ENCODE data around the gene MYORG.
"Not testable (repeated sequence)": the region's sequence is repeated elsewhere in the genome, so short reads cannot be mapped to it uniquely, and the experiment has no call there.

The MYORG gene

GRCh38 chr9:34338079-34338478 lies 38.6 kb downstream of the MYORG start:
- not testable (repeated sequence) for H3K27ac ChIP-seq; DNase-seq (ENCODE audit: low read depth, low spot score)

DNA sequence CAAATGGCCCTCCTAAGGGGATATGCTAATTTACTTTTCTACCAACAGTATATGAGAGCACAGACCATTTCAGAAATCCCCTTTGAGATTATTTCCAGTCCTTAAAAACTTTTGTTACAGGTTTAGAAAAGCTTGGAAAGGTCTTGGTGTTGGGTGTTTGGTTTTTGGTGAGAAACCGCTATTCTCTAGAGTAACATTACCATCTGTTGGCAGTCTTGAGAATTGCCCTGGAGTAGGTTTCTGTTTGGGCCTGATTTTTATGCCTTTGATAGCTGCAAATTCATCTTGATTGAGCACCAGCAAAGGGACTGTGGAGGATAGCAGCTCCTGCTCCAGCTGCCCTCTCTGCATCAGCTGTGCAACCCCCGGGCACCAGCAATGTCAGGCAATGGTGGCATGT lies 39.3 kb downstream of the MYORG start:
- H3K27ac ChIP-seq: no peak overlapping the region
- no peak for DNase-seq (ENCODE audit: low read depth, low spot score)

DNA sequence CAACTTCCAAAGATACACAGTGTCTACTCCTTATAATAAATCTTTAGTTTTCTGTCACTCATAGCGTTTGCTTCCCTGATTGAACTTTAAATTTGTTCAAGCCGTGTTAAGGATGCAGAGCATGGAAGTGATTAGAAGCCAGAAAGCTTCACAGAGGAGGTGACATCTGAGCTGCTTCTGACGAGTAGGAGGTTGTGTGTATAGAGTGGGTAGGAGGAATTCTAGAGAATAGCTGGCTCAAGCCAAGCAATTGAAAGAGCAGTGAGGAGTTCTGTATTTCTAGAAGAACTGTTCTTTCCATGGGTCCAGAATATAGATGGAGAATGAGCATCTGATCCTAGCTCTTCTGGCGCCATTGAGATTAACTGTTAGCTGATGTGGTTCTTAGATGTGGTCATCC lies 41.3 kb downstream of the MYORG start:
- DNase-seq (ENCODE audit: low read depth, low spot score): no peak

GRCh38 chr9:34334916-34335315 lies 41.8 kb downstream of the MYORG start:
- H3K27ac ChIP-seq: no peak overlapping the region
- DNase-seq (ENCODE audit: low read depth, low spot score): no peak

More for the DNA sequence above, 41.3 kb downstream of the MYORG start:
- H3K27ac ChIP-seq: no peak overlapping the region

DNA sequence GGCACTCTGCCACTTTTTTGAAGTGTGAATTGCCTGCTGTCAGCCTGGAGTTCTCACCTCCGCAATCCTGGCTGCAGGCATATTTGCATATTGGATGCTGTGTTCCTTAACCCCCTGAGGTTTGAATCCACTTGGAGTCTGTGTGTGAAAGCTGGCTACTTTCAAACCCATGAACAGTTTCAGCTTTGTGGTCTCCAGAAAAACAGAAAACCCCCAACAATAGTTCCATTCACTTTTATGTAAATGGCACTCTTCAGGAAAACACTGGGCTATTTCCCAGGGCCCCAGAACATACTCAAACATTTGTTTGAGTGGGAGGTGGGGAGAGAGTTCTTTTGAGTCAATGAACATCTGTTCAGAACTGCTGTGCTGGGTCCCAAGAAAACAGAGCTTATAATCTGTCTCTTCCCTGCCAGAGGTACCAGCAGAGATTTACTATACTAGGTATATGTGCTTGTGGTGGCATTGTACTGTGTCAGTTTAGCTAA lies 42.3 kb downstream of the MYORG start:
- no peak for DNase-seq (ENCODE audit: low read depth, low spot score)
- H3K27ac ChIP-seq: no peak overlapping the region

- H3K27ac ChIP-seq: no peak overlapping the region
Measured at GRCh38 chr9:34333836-34334235, 42.9 kb downstream of the MYORG start.

DNA sequence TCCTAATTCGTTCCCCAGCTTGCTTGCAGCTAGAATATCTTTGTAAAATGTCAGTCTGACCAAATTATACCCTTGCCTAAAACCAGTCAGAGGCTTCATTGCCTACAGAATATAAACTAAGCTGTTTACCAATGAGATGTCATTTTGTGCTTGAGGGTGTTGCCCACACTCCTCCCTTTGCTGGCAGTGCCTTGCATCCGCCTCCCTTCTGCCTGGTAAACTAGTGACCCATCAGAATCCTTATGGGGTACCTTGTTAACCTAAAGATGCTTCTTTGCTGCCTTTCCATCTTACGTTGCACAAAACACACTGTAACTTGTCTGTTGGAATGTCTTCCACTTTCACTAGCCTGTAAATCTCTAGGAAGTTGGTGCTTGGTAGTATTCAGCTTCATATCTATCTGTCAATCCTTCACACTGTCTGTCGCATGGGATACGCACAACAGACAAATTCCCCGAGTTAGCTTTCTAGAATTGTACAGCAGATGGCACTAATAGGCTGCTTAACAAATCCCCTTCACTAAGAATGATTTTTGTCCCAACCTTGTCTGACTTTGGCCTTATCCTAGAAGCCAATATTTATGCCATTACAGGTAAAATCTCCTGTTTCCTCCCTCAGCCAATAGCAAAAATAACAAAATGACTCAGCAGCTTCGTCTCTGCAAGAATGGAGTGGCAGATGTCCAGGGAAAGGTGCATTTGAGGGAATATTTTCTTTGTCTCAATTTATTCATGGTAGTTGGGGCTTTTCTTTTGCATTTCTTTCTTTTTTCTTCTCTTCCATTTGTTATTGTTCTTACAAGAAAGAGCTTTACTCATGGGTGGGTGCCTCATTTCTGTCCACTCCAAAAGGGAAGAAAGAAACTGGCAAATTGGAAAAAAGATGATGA lies 44.4 kb downstream of the MYORG start:
- DNase-seq (ENCODE audit: low read depth, low spot score): no peak
- H3K27ac ChIP-seq: peak overlapping the region; percentile 22

More at GRCh38 chr9:34333836-34334235, 42.9 kb downstream of the MYORG start:
- no peak for DNase-seq (ENCODE audit: low read depth, low spot score)

DNA sequence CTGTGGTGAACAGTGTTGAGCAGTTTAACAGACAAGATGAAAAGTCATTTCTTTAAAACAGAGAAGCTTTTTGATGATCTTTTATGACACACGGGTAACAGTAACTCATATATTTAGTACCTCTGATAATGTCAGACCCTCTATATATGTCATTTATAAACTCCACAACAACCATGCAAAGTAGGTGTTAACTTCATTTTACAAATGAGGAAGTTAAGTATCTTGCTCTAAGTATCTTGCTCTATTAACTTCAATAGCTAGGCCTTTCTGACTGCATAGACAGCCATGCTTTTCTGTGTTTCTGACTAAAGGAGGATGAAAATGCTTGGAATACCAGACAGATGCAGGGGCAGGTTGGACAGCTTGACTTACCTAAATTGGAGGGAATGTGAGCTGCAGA lies 45.5 kb downstream of the MYORG start:
- no peak overlapping the region for H3K27ac ChIP-seq
- no peak for DNase-seq (ENCODE audit: low read depth, low spot score)

GRCh38 chr9:34328987-34329832 lies 47.5 kb downstream of the MYORG start, which contains the start of the genes KIF24 and NUDT2:
Gene KIF24, minus strand, starts transcription at chr9:34329268. Its CDS starts 17,922 bp downstream, at chr9:34311346.
Gene NUDT2, plus strand, starts transcription at chr9:34329569. Its CDS starts 9,471 bp downstream, at chr9:34339040.
- peak; percentile 99 for DNase-seq (ENCODE audit: low read depth, low spot score)
- H3K27ac ChIP-seq: peak within 1 kb of the TSS; percentile 89

GRCh38 chr9:34328500-34328986 lies 48.2 kb downstream of the MYORG start:
- peak overlapping the region; percentile 89 for H3K27ac ChIP-seq
- DNase-seq (ENCODE audit: low read depth, low spot score): no peak

DNA sequence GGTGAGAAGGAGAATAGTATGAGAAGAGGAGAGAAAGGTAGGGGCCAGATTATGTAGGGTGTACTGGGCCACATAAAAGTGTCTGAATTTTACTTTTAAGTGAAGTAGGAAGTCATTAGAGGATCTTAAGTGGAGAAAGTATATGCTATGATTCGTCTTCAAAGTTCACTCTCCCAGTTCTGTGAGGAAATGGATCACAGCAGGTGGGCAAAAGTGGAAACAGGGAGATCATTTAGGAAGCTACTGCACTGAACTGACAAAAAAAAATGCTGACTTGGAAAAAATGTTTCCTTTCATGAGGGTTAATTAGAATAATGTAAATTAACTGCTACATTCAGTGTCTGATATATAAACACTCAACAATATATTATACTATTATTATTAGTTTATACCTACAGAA lies 50.0 kb downstream of the MYORG start:
- DNase-seq (ENCODE audit: low read depth, low spot score): no peak
- H3K27ac ChIP-seq: no peak overlapping the region

DNA sequence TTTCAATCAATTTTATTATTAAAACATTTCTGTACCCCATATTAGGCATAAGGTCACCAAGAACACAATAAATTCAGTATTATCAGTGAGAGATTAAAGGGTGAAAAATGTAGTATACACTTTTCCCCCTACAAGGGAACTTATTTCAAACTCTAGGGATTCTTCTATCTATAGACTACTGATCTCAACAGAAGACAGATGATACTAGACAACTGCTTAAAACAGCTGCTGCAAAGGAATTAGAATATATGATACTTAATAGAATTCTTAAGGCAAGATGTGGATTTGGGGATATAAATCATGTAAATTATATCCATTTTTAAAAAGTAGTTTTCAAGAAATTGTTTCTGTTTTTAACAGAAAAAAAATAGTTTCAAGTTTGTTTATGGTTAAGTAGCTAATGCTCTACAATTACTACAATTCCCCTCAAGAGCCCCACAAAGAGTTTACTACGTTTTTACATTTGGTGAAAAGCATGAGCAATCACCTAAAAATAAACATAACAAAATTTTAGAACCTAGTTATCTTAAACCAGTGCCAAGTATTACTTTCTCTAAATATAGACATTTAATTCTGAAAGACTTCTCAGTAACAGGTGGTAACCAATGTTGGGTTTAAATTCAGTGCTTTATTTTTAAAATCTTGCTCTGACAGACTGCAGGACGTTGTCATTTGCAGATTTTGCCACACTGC lies 53.7 kb downstream of the MYORG start:
- no peak for DNase-seq (ENCODE audit: low read depth, low spot score)
- no peak overlapping the region for H3K27ac ChIP-seq

GRCh38 chr9:34321451-34321850 lies 55.2 kb downstream of the MYORG start:
- DNase-seq (ENCODE audit: low read depth, low spot score): no peak
- no peak overlapping the region for H3K27ac ChIP-seq

DNA sequence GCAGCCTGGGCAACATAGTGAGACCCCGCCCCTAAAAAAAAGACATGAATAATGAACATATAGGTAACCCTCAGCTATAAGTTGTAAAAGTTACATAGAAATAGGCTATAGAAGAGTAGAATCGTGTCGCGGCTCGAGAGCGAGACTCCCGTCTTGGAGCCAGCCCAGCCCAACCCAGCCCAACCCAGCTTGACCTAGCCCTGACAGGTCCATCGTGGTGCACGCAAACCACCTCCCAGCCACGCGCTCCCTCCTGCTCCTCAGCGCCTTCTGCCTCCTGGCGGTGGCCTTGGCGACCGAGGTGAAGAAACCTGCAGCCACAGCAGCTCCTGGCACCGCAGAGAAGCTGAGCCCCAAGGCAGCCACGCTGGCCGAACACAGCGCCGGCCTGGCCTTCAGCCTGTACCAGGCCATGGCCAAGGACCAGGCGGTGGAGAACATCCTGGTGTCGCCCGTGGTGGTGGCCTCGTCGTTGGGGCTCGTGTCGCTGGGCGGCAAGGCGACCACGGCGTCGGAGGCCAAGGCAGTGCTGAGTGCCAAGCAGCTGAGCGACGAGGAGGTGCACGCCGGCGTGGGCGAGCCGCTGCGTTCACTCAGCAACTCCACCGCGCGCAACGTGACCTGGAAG lies 58.4 kb downstream of the MYORG start:
- no peak for DNase-seq (ENCODE audit: low read depth, low spot score)
- H3K27ac ChIP-seq: no peak overlapping the region

- H3K27ac ChIP-seq: no peak overlapping the region
- no peak for DNase-seq (ENCODE audit: low read depth, low spot score)
Measured at GRCh38 chr9:34317436-34317835, 59.3 kb downstream of the MYORG start.

Measured in epithelial cell of prostate (primary cell).